Measurements from ENCODE around the gene IL34.

The IL34 gene

GRCh38 chr16:70674221-70675014 lies 28.1 kb downstream of the IL34 start:
- DNase-seq (ENCODE audit: extremely low spot score, insufficient read length, low read depth) (no peak), FAIRE-seq (no peak)

- FAIRE-seq (no peak), DNase-seq (ENCODE audit: extremely low spot score, insufficient read length, low read depth) (no peak)
Measured at GRCh38 chr16:70675851-70676513, 29.6 kb downstream of the IL34 start.

- DNase-seq (ENCODE audit: extremely low spot score, insufficient read length, low read depth), result no peak
Measured at GRCh38 chr16:70676675-70677498, 30.5 kb downstream of the IL34 start.

GRCh38 chr16:70677499-70678120 lies 31.3 kb downstream of the IL34 start:
- no peak for FAIRE-seq
- DNase-seq (ENCODE audit: extremely low spot score, insufficient read length, low read depth), result no peak

More at GRCh38 chr16:70676675-70677498, 30.5 kb downstream of the IL34 start:
- no peak for FAIRE-seq

- no peak for DNase-seq (ENCODE audit: extremely low spot score, insufficient read length, low read depth)
- no peak for FAIRE-seq
Measured at GRCh38 chr16:70678121-70678897, 31.9 kb downstream of the IL34 start.

GRCh38 chr16:70678898-70679670 lies 32.7 kb downstream of the IL34 start:
- DNase-seq (ENCODE audit: extremely low spot score, insufficient read length, low read depth) (no peak), FAIRE-seq (no peak)

- DNase-seq (ENCODE audit: extremely low spot score, insufficient read length, low read depth) (peak; percentile 30), FAIRE-seq (no peak)
Measured at GRCh38 chr16:70679671-70680494, 33.5 kb downstream of the IL34 start.

- FAIRE-seq, result no peak
Measured at GRCh38 chr16:70680495-70681381, 34.4 kb downstream of the IL34 start.

GRCh38 chr16:70681382-70682238 lies 35.3 kb downstream of the IL34 start:
- FAIRE-seq (no peak), DNase-seq (ENCODE audit: extremely low spot score, insufficient read length, low read depth) (no peak)

More at GRCh38 chr16:70680495-70681381, 34.4 kb downstream of the IL34 start:
- no peak for DNase-seq (ENCODE audit: extremely low spot score, insufficient read length, low read depth)

- no peak for FAIRE-seq
Measured at GRCh38 chr16:70682239-70683145, 36.1 kb downstream of the IL34 start.

GRCh38 chr16:70683146-70683944 lies 37.0 kb downstream of the IL34 start:
- DNase-seq (ENCODE audit: extremely low spot score, insufficient read length, low read depth) (no peak), FAIRE-seq (no peak)

More at GRCh38 chr16:70682239-70683145, 36.1 kb downstream of the IL34 start:
- DNase-seq (ENCODE audit: extremely low spot score, insufficient read length, low read depth), result no peak

GRCh38 chr16:70684146-70685060 lies 38.0 kb downstream of the IL34 start:
- DNase-seq (ENCODE audit: extremely low spot score, insufficient read length, low read depth) (no peak), FAIRE-seq (no peak)

Data from GM18507 (cell line).